Hippocampal formation (tissue), 2 donors: ENCODE measurements around the gene RPP30.

Experiments
- DNase-seq, 2 donors: peaks; one replicate each; lab custom pipeline; 2025; lab: John Stamatoyannopoulos, UW

The RPP30 gene

GRCh38 chr10:90944749-90945148 is 73.0 kb downstream of the RPP30 start:
- no peak for DNase-seq

GRCh38 chr10:90945491-90946070 is 73.8 kb downstream of the RPP30 start:
- peak in 1 of 2 donors; percentile 9 for DNase-seq

DNA sequence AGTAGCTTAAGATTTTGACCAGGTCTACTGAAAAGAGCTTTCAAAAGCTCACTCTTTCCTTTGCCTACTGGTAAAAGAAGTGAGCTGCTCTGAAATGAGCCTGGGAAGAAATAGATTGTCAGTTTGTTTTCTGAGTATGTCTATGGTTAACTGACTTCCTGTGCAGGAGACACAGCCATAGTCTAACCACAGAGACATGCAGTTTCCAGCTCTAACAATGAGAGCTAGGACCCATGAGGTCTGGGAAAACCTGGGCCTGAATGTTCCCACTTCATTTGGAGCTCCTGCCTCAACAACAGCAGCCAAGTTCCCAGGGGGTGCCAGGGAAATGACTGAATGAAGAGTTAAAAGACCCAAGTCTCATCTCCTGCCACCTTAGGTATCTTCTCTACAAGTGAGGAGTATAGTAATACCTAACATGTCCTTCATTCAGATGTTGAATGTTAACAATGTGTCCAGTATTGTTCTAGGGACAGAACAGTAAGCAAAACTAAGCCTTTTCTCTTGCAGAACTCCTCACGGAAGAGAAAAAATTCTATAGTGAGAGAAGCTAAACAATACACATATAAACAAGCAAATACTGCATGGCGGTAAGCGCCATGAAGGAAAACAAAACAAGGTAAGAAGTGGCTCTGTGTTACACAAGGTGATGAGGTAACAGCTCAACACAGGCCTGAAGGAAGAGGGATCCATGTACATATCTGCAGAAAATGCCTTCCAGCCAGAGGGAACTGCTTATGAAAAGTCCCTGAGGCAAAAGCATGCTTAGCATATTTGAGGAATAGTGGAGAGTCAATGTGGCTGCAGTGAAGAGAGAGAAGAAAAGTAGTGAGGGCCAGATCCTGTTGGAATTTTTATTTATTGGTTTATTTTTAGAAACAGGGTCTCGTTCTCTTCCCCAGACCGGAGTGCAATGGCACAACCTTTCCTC is 75.5 kb downstream of the RPP30 start:
- DNase-seq = no peak
